Mammary epithelial cell (primary cell): ENCODE data around the gene SMIM38.

Experiments
- CTCF ChIP-seq, 2 donors: IDR thresholded peaks in 1 of 2; conservative IDR thresholded peaks in 1 of 2; 2 replicates each; pipeline ENCODE4 v1.5.1; 2011 to 2012; ENCODE audit warnings: inconsistent platforms in 2 of 2, low read length in 2 of 2, mild to moderate bottlenecking in 2 of 2, control low read depth in 1 of 2, low read depth in 1 of 2; ENCODE audit not compliant: insufficient read depth in 1 of 2; ENCODE audit errors: extremely low read depth in 1 of 2
- EZH2 ChIP-seq: IDR thresholded peaks from 2 replicates; pipeline ENCODE4 v1.6.1; 2012; ENCODE audit warnings: low read length, inconsistent platforms, borderline replicate concordance

GRCh38 chr11:69109101-69109500, 46.6 kb upstream of the SMIM38 start:
- no peak for TF ChIP-seq CTCF (conservative IDR thresholded peaks at IDR 0.05 in 1 of 2, IDR thresholded peaks at IDR 0.05 in 1 of 2; ENCODE audit: extremely low read depth in 1 of 2, insufficient read depth in 1 of 2, low read depth in 1 of 2, low read length in 2 of 2)
- no peak for TF ChIP-seq EZH2
